GM19240 (cell line): Measurements from ENCODE around the gene SPATA4.
"Not testable (repeated sequence)": the region's sequence is repeated elsewhere in the genome, so short reads cannot be mapped to it uniquely, and the experiment has no call there.

Experiments used
- DNase-seq: peaks from one replicate; pipeline ENCODE4 v3.0.0; 2011; ENCODE audit warnings: low spot score; ENCODE audit not compliant: insufficient read length

The SPATA4 gene

GRCh38 chr4:176195184-176195978, at the start of gene SPATA4:
TSS of gene SPATA4 (minus strand) at chr4:176195585. CDS start at chr4:176195562, 23 bp downstream.
- DNase-seq: peak; percentile 90

GRCh38 chr4:176242764-176243347, 47.5 kb upstream of the SPATA4 start:
- DNase-seq: no peak

- DNase-seq: no peak
These were observed 46.3 kb upstream of the SPATA4 start for GRCh38 chr4:176241703-176242102.

- no peak for DNase-seq
These were observed 43.4 kb upstream of the SPATA4 start for GRCh38 chr4:176238826-176239225.

- no peak for DNase-seq
These were observed 42.8 kb upstream of the SPATA4 start for GRCh38 chr4:176238157-176238610.

GRCh38 chr4:176236946-176237345, 41.6 kb upstream of the SPATA4 start:
- DNase-seq: no peak

GRCh38 chr4:176230836-176231235, 35.5 kb upstream of the SPATA4 start:
- DNase-seq: no peak

- DNase-seq: no peak
These were observed 34.3 kb upstream of the SPATA4 start for GRCh38 chr4:176229645-176230044.

GRCh38 chr4:176226736-176227135, 31.4 kb upstream of the SPATA4 start:
- DNase-seq: no peak

GRCh38 chr4:176223561-176223960, 28.2 kb upstream of the SPATA4 start:
- DNase-seq: no peak

- no peak for DNase-seq
These were observed 26.8 kb upstream of the SPATA4 start for GRCh38 chr4:176222149-176222548.

GRCh38 chr4:176217510-176217909, 22.1 kb upstream of the SPATA4 start:
- DNase-seq: no peak

GRCh38 chr4:176212351-176212750, 17.0 kb upstream of the SPATA4 start:
- not testable (repeated sequence) for DNase-seq

- DNase-seq: no peak
These were observed 15.4 kb upstream of the SPATA4 start for GRCh38 chr4:176210579-176211296.

- no peak for DNase-seq
These were observed 14.7 kb upstream of the SPATA4 start for GRCh38 chr4:176210101-176210500.

- DNase-seq: no peak
These were observed 14.2 kb upstream of the SPATA4 start for GRCh38 chr4:176209535-176209934.

GRCh38 chr4:176207839-176208238, 12.5 kb upstream of the SPATA4 start:
- DNase-seq: no peak

GRCh38 chr4:176205299-176205698, 9.9 kb upstream of the SPATA4 start:
- no peak for DNase-seq

- no peak for DNase-seq
These were observed 3.0 kb upstream of the SPATA4 start for GRCh38 chr4:176198316-176198903.

- DNase-seq: no peak
These were observed 1.4 kb downstream of the SPATA4 start for GRCh38 chr4:176193938-176194337.

- no peak for DNase-seq
These were observed 2.3 kb downstream of the SPATA4 start for GRCh38 chr4:176193126-176193525.

GRCh38 chr4:176191974-176192373, 3.4 kb downstream of the SPATA4 start:
- no peak for DNase-seq
